Measurements from ENCODE around the gene DNASE1L3. TPM values are rescaled to one million over a fixed set of nuclear protein-coding genes. Genes with fewer than 3 reads are reported as not detected.

DNASE1L3 gene
- total RNA-seq, 1 donor from 2014 or later: 0.96 TPM

DNA sequence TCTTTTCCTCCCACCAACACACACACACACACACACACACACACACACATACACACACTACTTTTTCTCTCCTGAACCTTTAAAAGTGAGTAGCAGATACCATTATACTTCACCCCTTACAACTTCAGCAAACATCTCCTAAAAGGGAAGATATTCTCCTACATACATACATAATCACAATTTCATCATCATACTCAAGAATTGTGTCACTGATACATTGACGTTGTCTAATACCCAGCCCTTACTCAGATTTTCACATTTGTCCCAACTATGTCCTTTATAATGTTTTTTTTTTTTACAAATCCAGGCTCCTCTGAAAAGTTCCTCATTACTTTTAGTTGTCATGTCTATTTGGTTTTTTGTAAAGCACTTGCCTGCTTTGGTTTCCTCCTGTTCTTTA lies 45.3 kb upstream of the DNASE1L3 start:
- H3K27me3 Mint-ChIP-seq (ENCODE audit: unreplicated experiment): no peaks in the 10 kb centered on the region
- peaks cover 16% of the 10 kb centered on the region for H3K4me1 Mint-ChIP-seq (ENCODE audit: low read depth, unreplicated experiment)
- peaks cover 9% of the 10 kb centered on the region for H3K36me3 Mint-ChIP-seq (ENCODE audit: unreplicated experiment)
- H3K27ac Mint-ChIP-seq (ENCODE audit: unreplicated experiment): no peak overlapping the region
- DNase-seq: no peak
- peaks cover 2% of the 10 kb centered on the region for H3K9me3 Mint-ChIP-seq (ENCODE audit: unreplicated experiment)
- TF ChIP-seq, protein P1, sequence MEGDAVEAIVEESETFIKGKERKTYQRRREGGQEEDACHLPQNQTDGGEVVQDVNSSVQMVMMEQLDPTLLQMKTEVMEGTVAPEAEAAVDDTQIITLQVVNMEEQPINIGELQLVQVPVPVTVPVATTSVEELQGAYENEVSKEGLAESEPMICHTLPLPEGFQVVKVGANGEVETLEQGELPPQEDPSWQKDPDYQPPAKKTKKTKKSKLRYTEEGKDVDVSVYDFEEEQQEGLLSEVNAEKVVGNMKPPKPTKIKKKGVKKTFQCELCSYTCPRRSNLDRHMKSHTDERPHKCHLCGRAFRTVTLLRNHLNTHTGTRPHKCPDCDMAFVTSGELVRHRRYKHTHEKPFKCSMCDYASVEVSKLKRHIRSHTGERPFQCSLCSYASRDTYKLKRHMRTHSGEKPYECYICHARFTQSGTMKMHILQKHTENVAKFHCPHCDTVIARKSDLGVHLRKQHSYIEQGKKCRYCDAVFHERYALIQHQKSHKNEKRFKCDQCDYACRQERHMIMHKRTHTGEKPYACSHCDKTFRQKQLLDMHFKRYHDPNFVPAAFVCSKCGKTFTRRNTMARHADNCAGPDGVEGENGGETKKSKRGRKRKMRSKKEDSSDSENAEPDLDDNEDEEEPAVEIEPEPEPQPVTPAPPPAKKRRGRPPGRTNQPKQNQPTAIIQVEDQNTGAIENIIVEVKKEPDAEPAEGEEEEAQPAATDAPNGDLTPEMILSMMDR (IDR thresholded peaks at IDR 0.05; ENCODE audit: partially characterized antibody, unreplicated experiment): no peak
- H3K4me3 Mint-ChIP-seq (ENCODE audit: unreplicated experiment): no peak overlapping the region

DNA sequence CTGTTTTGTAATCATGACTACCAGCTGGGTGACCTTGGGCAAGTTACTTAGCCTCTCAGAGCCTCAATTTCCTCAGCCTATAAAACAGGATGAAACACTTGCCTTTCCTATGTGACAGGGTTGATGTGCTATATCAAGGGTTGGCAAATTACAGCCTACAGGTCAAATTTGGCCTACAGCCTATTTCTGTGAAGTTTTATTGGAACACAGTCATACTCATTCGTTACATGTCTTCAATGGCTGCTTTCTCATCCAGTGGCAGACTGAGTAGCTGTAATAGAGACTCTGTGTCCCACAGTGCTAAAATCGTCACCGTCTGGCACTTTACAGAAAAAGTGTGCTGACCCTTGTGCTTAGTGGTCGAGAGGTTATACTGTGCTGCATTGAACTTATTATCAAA lies 43.4 kb upstream of the DNASE1L3 start:
- peaks cover 4% of the 10 kb centered on the region for H3K36me3 Mint-ChIP-seq (ENCODE audit: unreplicated experiment)
- H3K27me3 Mint-ChIP-seq (ENCODE audit: unreplicated experiment): no peaks in the 10 kb centered on the region
- DNase-seq: no peak
- no peaks in the 10 kb centered on the region for H3K9me3 Mint-ChIP-seq (ENCODE audit: unreplicated experiment)
- H3K4me3 Mint-ChIP-seq (ENCODE audit: unreplicated experiment): no peak overlapping the region
- peaks cover 26% of the 10 kb centered on the region for H3K4me1 Mint-ChIP-seq (ENCODE audit: low read depth, unreplicated experiment)
- TF ChIP-seq, protein P1 (IDR thresholded peaks at IDR 0.05; ENCODE audit: partially characterized antibody, unreplicated experiment): no peak
- H3K27ac Mint-ChIP-seq (ENCODE audit: unreplicated experiment): no peak overlapping the region

- Mint-ChIP-seq H3K27ac (ENCODE audit: unreplicated experiment) (no peak overlapping the region), H3K4me3 (ENCODE audit: unreplicated experiment) (no peak overlapping the region), H3K9me3 (ENCODE audit: unreplicated experiment) (no peaks in the 10 kb centered on the region), H3K36me3 (ENCODE audit: unreplicated experiment) (no peaks in the 10 kb centered on the region), H3K27me3 (ENCODE audit: unreplicated experiment) (no peaks in the 10 kb centered on the region), H3K4me1 (ENCODE audit: low read depth, unreplicated experiment) (peaks cover 22% of the 10 kb centered on the region)
- no peak for DNase-seq
- TF ChIP-seq, protein P1 (IDR thresholded peaks at IDR 0.05; ENCODE audit: partially characterized antibody, unreplicated experiment): no peak
These were observed 40.9 kb upstream of the DNASE1L3 start for GRCh38 chr3:58251631-58252035.

DNA sequence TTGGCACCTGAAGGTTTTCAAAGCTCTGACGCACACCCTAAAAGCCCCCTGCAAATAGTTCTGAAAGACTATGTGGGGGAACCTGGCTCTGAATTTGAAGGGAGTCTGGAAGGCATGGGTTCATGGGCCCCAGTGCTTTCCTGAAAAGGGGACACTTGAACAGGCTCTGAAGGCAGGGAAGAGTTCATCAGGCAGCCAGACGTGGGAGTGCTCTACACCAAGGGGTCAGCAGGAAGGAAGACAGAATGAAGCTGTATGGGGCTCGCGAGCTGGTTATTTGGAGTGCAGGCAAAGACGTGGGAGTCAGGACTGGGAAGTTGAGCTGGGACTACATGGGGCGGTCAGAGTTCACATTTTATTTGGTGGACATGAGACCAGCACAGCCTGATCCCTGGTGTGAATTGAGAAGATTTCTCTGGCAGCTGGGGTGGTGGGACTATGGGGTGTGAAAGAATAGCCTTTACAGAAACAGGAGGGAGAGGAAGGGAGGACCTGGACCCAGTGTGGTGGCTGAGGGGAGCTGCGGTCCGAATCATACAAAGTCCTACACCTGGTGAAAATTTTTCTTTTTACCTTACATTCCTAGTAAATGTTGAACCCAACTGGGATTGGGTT lies 39.4 kb upstream of the DNASE1L3 start:
- no peak overlapping the region for H3K27ac Mint-ChIP-seq (ENCODE audit: unreplicated experiment)
- peaks cover 2% of the 10 kb centered on the region for H3K27me3 Mint-ChIP-seq (ENCODE audit: unreplicated experiment)
- TF ChIP-seq, protein P1 (IDR thresholded peaks at IDR 0.05; ENCODE audit: partially characterized antibody, unreplicated experiment): peak; percentile 6
- H3K9me3 Mint-ChIP-seq (ENCODE audit: unreplicated experiment): no peaks in the 10 kb centered on the region
- no peak for DNase-seq
- no peaks in the 10 kb centered on the region for H3K36me3 Mint-ChIP-seq (ENCODE audit: unreplicated experiment)
- peaks cover 29% of the 10 kb centered on the region for H3K4me1 Mint-ChIP-seq (ENCODE audit: low read depth, unreplicated experiment)
- H3K4me3 Mint-ChIP-seq (ENCODE audit: unreplicated experiment): no peak overlapping the region

- Mint-ChIP-seq H3K27me3 (ENCODE audit: unreplicated experiment) (peaks cover 2% of the 10 kb centered on the region), H3K4me1 (ENCODE audit: low read depth, unreplicated experiment) (peaks cover 29% of the 10 kb centered on the region), H3K9me3 (ENCODE audit: unreplicated experiment) (no peaks in the 10 kb centered on the region), H3K27ac (ENCODE audit: unreplicated experiment) (peak overlapping the region; percentile 71), H3K4me3 (ENCODE audit: unreplicated experiment) (peak overlapping the region; percentile 2), H3K36me3 (ENCODE audit: unreplicated experiment) (no peaks in the 10 kb centered on the region)
- TF ChIP-seq, protein P1 (IDR thresholded peaks at IDR 0.05; ENCODE audit: partially characterized antibody, unreplicated experiment): no peak
- no peak for DNase-seq
These were observed 38.8 kb upstream of the DNASE1L3 start for GRCh38 chr3:58249358-58250092.
